NB4 (cell line): Measurements from ENCODE around the gene JRKL.

Experiments
- CTCF ChIP-seq: IDR thresholded peaks from one replicate; pipeline ENCODE4 v1.5.1; 2012; ENCODE audit warnings: low read depth, low read length
- MYC ChIP-seq: IDR thresholded peaks from 2 replicates; pipeline ENCODE4 v1.6.1; 2011; ENCODE audit warnings: low read depth, low read length
- POLR2A ChIP-seq: IDR thresholded peaks from 2 replicates; pipeline ENCODE4 v1.6.1; 2011; ENCODE audit warnings: mild to moderate bottlenecking; ENCODE audit not compliant: insufficient read length; ENCODE audit errors: extremely low read depth
- TF ChIP-seq, protein P1 (sequence below): IDR thresholded peaks from 2 replicates; pipeline ENCODE4 v1.6.1; 2011; ENCODE audit warnings: low read depth, low read length

DNA sequence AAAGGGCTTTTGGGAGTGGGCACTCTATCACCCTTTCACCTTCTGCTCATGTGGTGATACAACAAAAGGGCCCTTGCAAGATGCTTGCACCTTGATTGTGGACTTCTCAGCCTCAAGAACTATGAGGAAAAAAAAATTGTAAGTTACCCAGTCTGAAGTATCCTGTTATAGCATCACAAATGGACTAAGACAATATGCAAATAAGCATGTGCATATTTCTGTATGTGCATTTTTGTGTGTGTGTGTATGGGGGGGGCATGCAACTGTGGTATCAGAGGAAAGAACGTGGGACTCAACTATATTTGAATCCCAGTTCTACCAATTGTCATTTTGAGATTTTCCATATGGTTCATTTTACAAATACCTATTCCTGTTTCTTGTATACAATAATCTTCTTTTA, 10.9 kb downstream of the JRKL start:
- TF ChIP-seq POLR2A (no peak), CTCF (no peak), MYC (no peak)
- TF ChIP-seq, protein P1, sequence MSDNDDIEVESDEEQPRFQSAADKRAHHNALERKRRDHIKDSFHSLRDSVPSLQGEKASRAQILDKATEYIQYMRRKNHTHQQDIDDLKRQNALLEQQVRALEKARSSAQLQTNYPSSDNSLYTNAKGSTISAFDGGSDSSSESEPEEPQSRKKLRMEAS: no peak
